ENCODE measurements around the gene ACYP2.

Gene ACYP2

GRCh38 chr2:54274781-54275242, 159.4 kb downstream of the ACYP2 start (continued):
- TF ChIP-seq ATF2 (tag by site-specific recombination; IDR thresholded peaks at IDR 0.05; ENCODE audit: low read depth), result peak; percentile 73
- TF ChIP-seq PRDM6 (tag by site-specific recombination; IDR thresholded peaks at IDR 0.05), result peak; percentile 78
- TF ChIP-seq ZNF324 (tag by site-specific recombination; IDR thresholded peaks at IDR 0.05), result 0 out of 2 replicates have a peak, but pooled peaks have one; percentile 48
- no peak for TF ChIP-seq ZNF24 (tag by site-specific recombination; IDR thresholded peaks at IDR 0.05)
- peak; percentile 24; the same call in 1 of the 2 replicates for TF ChIP-seq ZEB2 (tag by site-specific recombination; IDR thresholded peaks at IDR 0.05)
- peak; percentile 31; the same call in 1 of the 2 replicates for TF ChIP-seq PRDM10 (tag by site-specific recombination; IDR thresholded peaks at IDR 0.05)
- no peak for TF ChIP-seq ZBTB7A (tag by site-specific recombination; IDR thresholded peaks at IDR 0.05; ENCODE audit: low read depth)
- TF ChIP-seq ZBTB17 (tag by site-specific recombination; IDR thresholded peaks at IDR 0.05), result peak; percentile 33; the same call in 1 of the 2 replicates
- peak; percentile 59; the same call in 1 of the 2 replicates for TF ChIP-seq ZNF518A (tag by site-specific recombination; conservative IDR thresholded peaks at IDR 0.05; ENCODE audit: low read depth)

GRCh38 chr2:54275541-54275940, 160.1 kb downstream of the ACYP2 start:
- ChIA-PET POLR2A (no interaction called here), CTCF (interaction anchor here (0.6 to 1.6 kb wide), 3 partner anchors 69 to 759 kb away, joined by 3 to 5 read pairs (median 4); no protein-coding TSS in a partner anchor)
- no peaks in the 10 kb centered on the region for H3K36me3 ChIP-seq (ENCODE audit: control insufficient read depth in 2 of 2, insufficient read depth in 1 of 2, low read length in 2 of 2)

GRCh38 chr2:54279385-54279784, 164.0 kb downstream of the ACYP2 start:
- no peak overlapping the region for H3K27ac ChIP-seq (ENCODE audit: extremely low read depth, low read depth, low read length)
- TF ChIP-seq MYNN (tag by site-specific recombination; IDR thresholded peaks at IDR 0.05; ENCODE audit: borderline replicate concordance) (no peak), ZNF561 (tag by site-specific recombination; IDR thresholded peaks at IDR 0.05; ENCODE audit: borderline replicate concordance) (no peak), ZSCAN18 (tag by site-specific recombination; IDR thresholded peaks at IDR 0.05) (no peak), ZNF26 (tag by site-specific recombination; IDR thresholded peaks at IDR 0.05) (no peak), ZNF416 (tag by site-specific recombination; IDR thresholded peaks at IDR 0.05) (no peak)
- no peaks in the 10 kb centered on the region for H3K9me3 ChIP-seq (ENCODE audit: control insufficient read depth, insufficient read depth, low read depth, low read length)
- H3K4me3 ChIP-seq (ENCODE audit: low read depth, low read length), result no peak overlapping the region
- no peaks in the 10 kb centered on the region for H3K36me3 ChIP-seq (ENCODE audit: control insufficient read depth in 2 of 2, insufficient read depth in 1 of 2, low read length in 2 of 2)
- ChIA-PET CTCF (interaction anchor here (1.3 kb wide), 1 partner anchor 9 kb away, joined by 4 read pairs; no protein-coding TSS in a partner anchor), POLR2A (no interaction called here)
- H3K4me1 ChIP-seq (ENCODE audit: control insufficient read depth, insufficient read depth, low read length), result peaks cover 2% of the 10 kb centered on the region; the same call in 1 of the 2 replicates

More at GRCh38 chr2:54275541-54275940, 160.1 kb downstream of the ACYP2 start:
- Histone ChIP-seq H3K9me3 (ENCODE audit: control insufficient read depth, insufficient read depth, low read depth, low read length) (no peaks in the 10 kb centered on the region), H3K4me3 (ENCODE audit: low read depth, low read length) (no peak overlapping the region), H3K4me1 (ENCODE audit: control insufficient read depth, insufficient read depth, low read length) (peaks cover 2% of the 10 kb centered on the region; the same call in 1 of the 2 replicates), H3K27ac (ENCODE audit: extremely low read depth, low read depth, low read length) (no peak overlapping the region)
- TF ChIP-seq IKZF3 (tag by site-specific recombination; IDR thresholded peaks at IDR 0.05) (0 out of 2 replicates have a peak, but pooled peaks have one; percentile 13), ZBTB17 (tag by site-specific recombination; IDR thresholded peaks at IDR 0.05) (no peak)

Measured in HEK293 (cell line).